K562 (cell line): ENCODE data around the gene PHF21A. TPM values are rescaled to one million over a fixed set of nuclear protein-coding genes. Genes with fewer than 3 reads are reported as not detected.

Experiments used
- ATAC-seq: fragments of 200-7000 bp; cut with Tn5 transposase; 3 replicates; pipeline ENCODE4 v1.9.1; 2020; ENCODE audit warnings: moderate library complexity
- BruUV-seq: library from RNA; stranded (reverse); fragments of 400-500 nt; replicated peaks from 2 replicates; lab custom pipeline; 2021; lab: Mats Ljungman, UMichigan
- CTCF ChIA-PET: fragments of 300-600 bp; formaldehyde crosslinking; extraction: SDS; loops from one replicate; lab custom pipeline; 2021; ENCODE audit warnings: low intra/inter-chr PET ratio; lab: Yijun Ruan, JAX
- POLR2A ChIA-PET: fragments of 300-600, 350-650 bp; sonication (Branson Sonifier 250); formaldehyde crosslinking; extraction: SDS; loops from one replicate; lab custom pipeline; 2021; ENCODE audit warnings: antibody characterized with exemption, inconsistent platforms; lab: Yijun Ruan, JAX
- DNase-seq, 4 experiments: peaks; one replicate each; pipeline versions ENCODE4 v3.0.0 to v3.0.0-alpha.2; 2011 to 2018; ENCODE audit warnings: low spot score in 3 of 4, mixed read lengths in 3 of 4; ENCODE audit errors: extremely low read depth in 1 of 4
- FAIRE-seq: peaks from 2 replicates; lab custom pipeline; 2011; peaks lifted over from hg19 to GRCh38; lab: Jason Lieb, UNC
- H2AFZ ChIP-seq: 2 replicates; pipeline ENCODE4 v1.6.0; 2011; ENCODE audit warnings: low read depth, low read length, control low read depth, inconsistent platforms
- H3K27ac ChIP-seq: fragments of 200-600 bp; 3 replicates; pipeline ENCODE4 v1.8.0; 2011; ENCODE audit warnings: low read depth, mild to moderate bottlenecking, control low read depth, inconsistent platforms, low read length, moderate library complexity, mixed read lengths; ENCODE audit errors: extremely low read depth
- H3K27me3 ChIP-seq, 2 experiments: fragments of 300-600 bp in 1 of 2; 2 replicates in 1 of 2; 3 replicates in 1 of 2; pipeline versions ENCODE4 v1.6.0 to v1.8.0; 2011; ENCODE audit warnings: inconsistent platforms in 2 of 2, low read length in 2 of 2, mild to moderate bottlenecking in 1 of 2, mixed read lengths in 1 of 2, moderate library complexity in 1 of 2; ENCODE audit not compliant: control insufficient read depth in 2 of 2, insufficient read depth in 2 of 2
- H3K36me3 ChIP-seq: fragments of 300-600 bp; 3 replicates; pipeline ENCODE4 v1.8.0; 2011; ENCODE audit warnings: mild to moderate bottlenecking, low read length, inconsistent platforms; ENCODE audit not compliant: control insufficient read depth, insufficient read depth
- H3K4me1 ChIP-seq, 2 experiments: fragments of 200-600 bp in 1 of 2; replicated peaks in 1 of 2; 2 replicates in 1 of 2; 3 replicates in 1 of 2; pipeline versions ENCODE4 v1.5.1 to v1.8.0; 2011; ENCODE audit warnings: inconsistent platforms in 2 of 2, low read length in 2 of 2, mild to moderate bottlenecking in 1 of 2, mixed read lengths in 1 of 2, moderate library complexity in 1 of 2; ENCODE audit not compliant: control insufficient read depth in 2 of 2, insufficient read depth in 2 of 2
- H3K4me2 ChIP-seq: 2 replicates; pipeline ENCODE4 v1.6.1; 2011; ENCODE audit warnings: low read length, control low read depth, inconsistent platforms, mixed read lengths; ENCODE audit not compliant: insufficient read depth
- H3K4me3 ChIP-seq: fragments of 200-600 bp; sonication (generic), shearing (Covaris generic); 2 replicates; pipeline ENCODE4 v1.5.1; 2016; ENCODE audit warnings: control low read depth, inconsistent platforms
- H3K79me2 ChIP-seq: fragments of 200-600 bp; 3 replicates; pipeline ENCODE4 v1.8.0; 2011; ENCODE audit warnings: low read length, inconsistent platforms; ENCODE audit not compliant: control insufficient read depth, insufficient read depth
- H3K9ac ChIP-seq, 2 experiments: 2 replicates each; pipeline versions ENCODE4 v1.6.0 to v1.6.1; 2011; ENCODE audit warnings: low read depth in 2 of 2, low read length in 2 of 2, control low read depth in 1 of 2, inconsistent platforms in 1 of 2, mild to moderate bottlenecking in 1 of 2, mixed read lengths in 1 of 2; ENCODE audit not compliant: insufficient read depth in 1 of 2
- H3K9me1 ChIP-seq: one replicate; pipeline ENCODE4 v1.6.0; 2011; ENCODE audit warnings: inconsistent platforms, mild to moderate bottlenecking, low read length, moderate library complexity; ENCODE audit not compliant: control insufficient read depth, insufficient read depth
- H3K9me3 ChIP-seq: replicated peaks from 2 replicates; pipeline ENCODE4 v1.5.1; 2011; ENCODE audit warnings: low read depth, low read length, inconsistent platforms; ENCODE audit not compliant: control insufficient read depth, insufficient read depth
- H4K20me1 ChIP-seq: replicated peaks from 2 replicates; pipeline ENCODE4 v1.6.1; 2011; ENCODE audit warnings: low read length, inconsistent platforms, mixed read lengths; ENCODE audit not compliant: control insufficient read depth, insufficient read depth
- BDP1 ChIP-seq: IDR thresholded peaks from 3 replicates; pipeline ENCODE4 v1.6.1; 2011; ENCODE audit not compliant: insufficient read length, insufficient read depth
- BRF1 ChIP-seq: IDR thresholded peaks from 3 replicates; pipeline ENCODE4 v1.6.1; 2011; ENCODE audit warnings: borderline replicate concordance, mild to moderate bottlenecking; ENCODE audit not compliant: insufficient read length; ENCODE audit errors: extremely low read depth
- CBX5 ChIP-seq: IDR thresholded peaks from 2 replicates; pipeline ENCODE4 v1.6.1; 2014; ENCODE audit warnings: low read depth, borderline replicate concordance
- CCAR2 ChIP-seq: fragments of 200-400 bp; formaldehyde crosslinking; IDR thresholded peaks from 2 replicates; pipeline ENCODE4 v1.6.1; 2017; ENCODE audit warnings: mild to moderate bottlenecking, low read depth, low read length
- CEBPG ChIP-seq, 3 experiments: fragments of 200-800 bp in 1 of 3; sonication (Bioruptor generic) in 1 of 3; sonication (generic) in 1 of 3; formaldehyde crosslinking in 1 of 3; IDR thresholded peaks in 2 of 3; conservative IDR thresholded peaks in 1 of 3; 2 replicates each; pipeline versions ENCODE4 v1.6.1 to v1.8.0; 2016 to 2022; ENCODE audit warnings: missing compliant biosample characterization in 2 of 3, missing genetic modification characterization in 2 of 3, mild to moderate bottlenecking in 1 of 3, missing genetic modification reagents in 1 of 3
- COPS2 ChIP-seq: fragments of 450-650 bp; conservative IDR thresholded peaks from 2 replicates; pipeline ENCODE4 v1.6.1; 2016; ENCODE audit warnings: mild to moderate bottlenecking, moderate library complexity
- EP300 ChIP-seq: IDR thresholded peaks from 2 replicates; pipeline ENCODE4 v1.6.1; 2012; ENCODE audit warnings: low read length, improper control_type of control experiment
- HDAC1 ChIP-seq, 2 experiments: fragments of 450-650 bp; IDR thresholded peaks; 2 replicates each; pipeline ENCODE4 v1.6.1; 2016 to 2017; ENCODE audit warnings: inconsistent platforms in 1 of 2, mild to moderate bottlenecking in 1 of 2, moderate library complexity in 1 of 2
- HDAC2 ChIP-seq: fragments of 450-650 bp; IDR thresholded peaks from 2 replicates; pipeline ENCODE4 v1.6.1; 2016; ENCODE audit warnings: mild to moderate bottlenecking
- HDGF ChIP-seq: fragments of 450-650 bp; IDR thresholded peaks from 2 replicates; pipeline ENCODE4 v1.6.1; 2016
- ID3 ChIP-seq, 2 experiments: fragments of 250-450 bp in 1 of 2; fragments of 450-650 bp in 1 of 2; sonication (Bioruptor Pico) in 1 of 2; IDR thresholded peaks; 2 replicates each; pipeline versions ENCODE4 v1.6.1 to v1.8.0; 2016 to 2021; ENCODE audit warnings: mild to moderate bottlenecking in 2 of 2, moderate library complexity in 2 of 2, missing compliant biosample characterization in 1 of 2, missing genetic modification characterization in 1 of 2
- IRF9 ChIP-seq: fragments of 450-650 bp; IDR thresholded peaks from 2 replicates; pipeline ENCODE4 v1.6.1; 2016; ENCODE audit warnings: missing biosample characterization, missing genetic modification characterization
- JUNB ChIP-seq: fragments of 450-650 bp; formaldehyde crosslinking; conservative IDR thresholded peaks from 2 replicates; pipeline ENCODE4 v1.4.0; 2020; ENCODE audit warnings: mild to moderate bottlenecking
- KLF13 ChIP-seq: fragments of 450-650 bp; IDR thresholded peaks from 2 replicates; pipeline ENCODE4 v1.6.1; 2016; ENCODE audit warnings: missing genetic modification characterization, low read depth, mild to moderate bottlenecking, missing compliant biosample characterization, moderate library complexity, borderline replicate concordance
- PML ChIP-seq: IDR thresholded peaks from 2 replicates; pipeline ENCODE4 v1.6.1; 2012; ENCODE audit warnings: low read length, inconsistent platforms
- POLR2B ChIP-seq: fragments of 450-650 bp; IDR thresholded peaks from 2 replicates; pipeline ENCODE4 v1.6.1; 2018; ENCODE audit warnings: low read depth; ENCODE audit not compliant: partially characterized antibody
- PTRF ChIP-seq: fragments of 450-650 bp; IDR thresholded peaks from 2 replicates; pipeline ENCODE4 v1.6.1; 2016; ENCODE audit warnings: mild to moderate bottlenecking, missing genetic modification characterization, missing compliant biosample characterization
- SMARCA4 ChIP-seq: fragments of 450-650 bp; IDR thresholded peaks from 2 replicates; pipeline ENCODE4 v1.6.1; 2016
- SMARCB1 ChIP-seq: IDR thresholded peaks from 2 replicates; pipeline ENCODE4 v1.6.1; 2011; ENCODE audit warnings: improper control_type of control experiment, low read depth; ENCODE audit not compliant: insufficient read length
- STAG1 ChIP-seq: sonication (generic); formaldehyde crosslinking; IDR thresholded peaks from 2 replicates; pipeline ENCODE4 v1.5.0; 2020; ENCODE audit warnings: missing genetic modification reagents, borderline replicate concordance
- TCF3 ChIP-seq: sonication (generic); formaldehyde crosslinking; IDR thresholded peaks from 2 replicates; pipeline ENCODE4 v1.4.0; 2020; ENCODE audit warnings: mild to moderate bottlenecking, missing genetic modification reagents
- ZBTB8A ChIP-seq: fragments of 450-650 bp; IDR thresholded peaks from 2 replicates; pipeline ENCODE4 v1.6.1; 2018; ENCODE audit warnings: mild to moderate bottlenecking, moderate library complexity; ENCODE audit not compliant: partially characterized antibody
- ZNF253 ChIP-seq: fragments of 250-450 bp; sonication (Bioruptor Pico); conservative IDR thresholded peaks from 2 replicates; pipeline ENCODE4 v1.6.1; 2021; ENCODE audit warnings: mild to moderate bottlenecking
- ZNF316 ChIP-seq: fragments of 450-650 bp; IDR thresholded peaks from 2 replicates; pipeline ENCODE4 v1.6.1; 2016
- WGBS: fragments of 100-300 bp; shearing (Covaris generic); methylation state at CpG from one replicate; pipeline ENCODE4 v1.1.6; 2016; ENCODE audit warnings: low coverage, mixed read lengths; ENCODE audit not compliant: insufficient coverage; ENCODE audit errors: missing lambda C conversion rate; 5-methylcytosine and 5-hydroxymethylcytosine counted together
- in situ Hi-C: fragments of 300-500 bp; cut with MboI; formaldehyde crosslinking; loops from 4 replicates; pipeline ENCODE4 v1.15.0; 2018; ENCODE audit warnings: inconsistent platforms, mixed read lengths
- intact Hi-C: fragments of 100-400 bp; cut with micrococcal nuclease; formaldehyde crosslinking; loops from 2 replicates; pipeline ENCODE4 v1.14.2; 2022
- polyA plus RNA-seq, 8 experiments: library from polyadenylated mRNA; depleted of rRNA in 4 of 8; stranded (reverse) in 5 of 8; unstranded in 3 of 8; fragments of >200 nt; fragmentation: Nextera tagmentation in 2 of 8; fragmentation: Illumina TruSeq in 1 of 8; extraction: Ambion mirVana in 2 of 8; extraction: Trizol in 1 of 8; gene quantifications; 2 replicates each; pipeline versions ENCODE4 v1.2.1 to v1.2.3, GENCODE V29; 2011 to 2014; ENCODE audit warnings: inconsistent platforms in 1 of 8, missing spikeins in 1 of 8
- total RNA-seq, 7 experiments: library from RNA; depleted of rRNA in 6 of 7; stranded (reverse); fragments of >200 nt in 6 of 7; fragmentation: Illumina TruSeq in 2 of 7; extraction: Trizol in 2 of 7; gene quantifications; 2 replicates each; pipeline versions ENCODE4 v1.2.1 to v1.2.3, GENCODE V29; 2011 to 2021; ENCODE audit warnings: low replicate concordance in 1 of 7

PHF21A gene
- total and polyA plus RNA-seq, 9 of the 15 experiments (the other 6 are each of a cell fraction or from before 2014, with no cell fraction given), result 1.5 to 32.4 (median 10.7) TPM

GRCh38 chr11:45997599-45997998 is 123.7 kb downstream of the PHF21A start:
- DNase-seq, result peak; percentile 41 to 73 (median 46)
- Histone ChIP-seq H3K4me2 (peak overlapping the region; percentile 57), H3K4me1 (peaks cover 15 to 62% of the 10 kb centered on the region in 2 experiments), H3K4me3 (no peak overlapping the region), H3K36me3 (no peaks in the 10 kb centered on the region), H3K27ac (peak overlapping the region; percentile 98), H3K9me3 (no peaks in the 10 kb centered on the region), H3K9me1 (no peaks in the 10 kb centered on the region), H2AFZ (peak overlapping the region; percentile 26), H3K9ac (peak overlapping the region; percentile 29 to 90; a peak in 2 of 4 replicates), H3K79me2 (peaks cover 41% of the 10 kb centered on the region), H4K20me1 (no peaks in the 10 kb centered on the region), H3K27me3 (no peaks in the 10 kb centered on the region)
- ChIA-PET CTCF (no interaction called here), POLR2A (interaction anchor here (1.2 kb wide), 1 partner anchor 32 kb away, joined by 3 read pairs; no protein-coding TSS in a partner anchor)
- peak; percentile 70 for FAIRE-seq
- peak; percentile 14 for ATAC-seq
- WGBS, result 0% methylated on average over 4 of the region's 4 CpGs
- in situ Hi-C loops (no loop called here), intact Hi-C loops (loop anchor here (10.0 kb wide), 1 partner anchor 107 kb away; no protein-coding TSS in a partner anchor)
- BruUV-seq, result no TSS peak
- peak; percentile 55 for TF ChIP-seq TCF3 (CRISPR knock-in tag)
- TF ChIP-seq SMARCB1, result no peak
- TF ChIP-seq IRF9 (tag), result no peak
- peak; percentile 5; the same call in 1 of the 2 replicates for TF ChIP-seq EP300
- TF ChIP-seq ID3 (CRISPR knock-in tag; IDR thresholded peaks at IDR 0.05), result no peak
- TF ChIP-seq ID3 (tag; IDR thresholded peaks at IDR 0.05), result no peak
- TF ChIP-seq POLR2B, result no peak
- no peak for TF ChIP-seq ZNF253
- no peak for TF ChIP-seq COPS2
- no peak for TF ChIP-seq CCAR2
- TF ChIP-seq SMARCA4, result peak; percentile 30; the same call in 1 of the 2 replicates
- no peak for TF ChIP-seq PML
- no peak for TF ChIP-seq KLF13 (tag)
- no peak for TF ChIP-seq HDGF
- 0 out of 4 replicates have a peak, but pooled peaks of 1 of the 2 experiments have one; percentile 25 for TF ChIP-seq HDAC1 (IDR thresholded peaks at IDR 0.05)
- TF ChIP-seq CEBPG (CRISPR knock-in tag; IDR thresholded peaks at IDR 0.05), result no peak
- no peak for TF ChIP-seq CEBPG (tag; conservative IDR thresholded peaks at IDR 0.05 in 1 of 2, IDR thresholded peaks at IDR 0.05 in 1 of 2)
- TF ChIP-seq BRF1, result no peak
- TF ChIP-seq CBX5, result no peak
- TF ChIP-seq PTRF, result no peak
- TF ChIP-seq STAG1 (CRISPR knock-in tag), result no peak
- no peak for TF ChIP-seq JUNB (CRISPR knock-in tag)
- no peak for TF ChIP-seq BDP1
- TF ChIP-seq ZNF316, result peak; percentile 17; the same call in 1 of the 2 replicates
- TF ChIP-seq HDAC2, result no peak
- TF ChIP-seq ZBTB8A, result no peak
